Kidney capillary endothelial cell (primary cell): Measurements from ENCODE around the gene CIT.
"Not testable (repeated sequence)": the region's sequence is repeated elsewhere in the genome, so short reads cannot be mapped to it uniquely, and the experiment has no call there.

Experiments
- DNase-seq: peaks from one replicate; pipeline ENCODE4 v3.0.0-alpha.2; 2018; ENCODE audit warnings: low spot score

The CIT gene, protein sequence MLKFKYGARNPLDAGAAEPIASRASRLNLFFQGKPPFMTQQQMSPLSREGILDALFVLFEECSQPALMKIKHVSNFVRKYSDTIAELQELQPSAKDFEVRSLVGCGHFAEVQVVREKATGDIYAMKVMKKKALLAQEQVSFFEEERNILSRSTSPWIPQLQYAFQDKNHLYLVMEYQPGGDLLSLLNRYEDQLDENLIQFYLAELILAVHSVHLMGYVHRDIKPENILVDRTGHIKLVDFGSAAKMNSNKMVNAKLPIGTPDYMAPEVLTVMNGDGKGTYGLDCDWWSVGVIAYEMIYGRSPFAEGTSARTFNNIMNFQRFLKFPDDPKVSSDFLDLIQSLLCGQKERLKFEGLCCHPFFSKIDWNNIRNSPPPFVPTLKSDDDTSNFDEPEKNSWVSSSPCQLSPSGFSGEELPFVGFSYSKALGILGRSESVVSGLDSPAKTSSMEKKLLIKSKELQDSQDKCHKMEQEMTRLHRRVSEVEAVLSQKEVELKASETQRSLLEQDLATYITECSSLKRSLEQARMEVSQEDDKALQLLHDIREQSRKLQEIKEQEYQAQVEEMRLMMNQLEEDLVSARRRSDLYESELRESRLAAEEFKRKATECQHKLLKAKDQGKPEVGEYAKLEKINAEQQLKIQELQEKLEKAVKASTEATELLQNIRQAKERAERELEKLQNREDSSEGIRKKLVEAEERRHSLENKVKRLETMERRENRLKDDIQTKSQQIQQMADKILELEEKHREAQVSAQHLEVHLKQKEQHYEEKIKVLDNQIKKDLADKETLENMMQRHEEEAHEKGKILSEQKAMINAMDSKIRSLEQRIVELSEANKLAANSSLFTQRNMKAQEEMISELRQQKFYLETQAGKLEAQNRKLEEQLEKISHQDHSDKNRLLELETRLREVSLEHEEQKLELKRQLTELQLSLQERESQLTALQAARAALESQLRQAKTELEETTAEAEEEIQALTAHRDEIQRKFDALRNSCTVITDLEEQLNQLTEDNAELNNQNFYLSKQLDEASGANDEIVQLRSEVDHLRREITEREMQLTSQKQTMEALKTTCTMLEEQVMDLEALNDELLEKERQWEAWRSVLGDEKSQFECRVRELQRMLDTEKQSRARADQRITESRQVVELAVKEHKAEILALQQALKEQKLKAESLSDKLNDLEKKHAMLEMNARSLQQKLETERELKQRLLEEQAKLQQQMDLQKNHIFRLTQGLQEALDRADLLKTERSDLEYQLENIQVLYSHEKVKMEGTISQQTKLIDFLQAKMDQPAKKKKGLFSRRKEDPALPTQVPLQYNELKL (N-terminal part only)

DNA sequence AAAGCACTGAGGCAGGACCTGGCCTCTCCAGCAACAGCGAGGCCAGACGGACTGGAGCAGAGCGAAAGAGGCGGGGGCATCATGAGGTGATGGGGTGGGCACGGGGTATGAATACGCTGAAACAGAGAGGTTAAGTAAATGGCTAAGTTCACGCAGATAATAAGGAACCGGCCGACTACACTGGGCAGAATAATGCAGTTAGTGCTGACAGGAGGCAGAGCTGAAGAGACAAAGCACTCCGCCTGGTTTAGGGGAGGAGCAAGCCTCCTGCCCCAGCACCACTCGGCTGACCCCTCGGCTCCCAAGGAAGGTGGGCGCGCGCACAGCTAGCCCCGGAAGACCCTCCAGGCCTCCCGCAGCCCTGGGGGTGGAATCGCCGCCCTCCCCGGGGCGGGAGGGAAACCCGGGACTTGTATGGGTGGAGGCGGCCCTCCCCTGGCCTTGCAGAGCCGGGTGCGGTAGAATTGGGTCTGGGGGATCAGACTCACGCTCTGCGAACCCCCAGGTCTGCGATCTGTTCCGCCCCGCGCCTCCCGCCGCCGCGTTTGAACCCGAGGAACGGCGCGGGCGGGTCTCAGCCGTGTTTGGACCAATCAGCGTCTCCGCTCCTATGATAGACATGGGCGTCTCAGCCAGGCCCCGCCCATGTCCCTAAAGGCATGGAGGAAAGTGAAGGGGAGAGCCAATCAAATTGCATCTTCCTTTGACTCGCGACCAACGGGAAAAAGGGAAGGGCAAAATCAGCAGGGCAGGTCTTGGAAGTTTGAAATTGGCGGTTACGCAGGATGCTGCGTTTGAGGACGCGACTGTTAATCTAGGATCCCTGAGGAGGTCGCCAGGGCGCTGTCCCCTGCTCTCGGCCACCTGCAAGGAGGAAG is at the start of gene CIT:
TSS of gene CIT (minus strand) at position 560 of the 878 bp plus-strand sequence. CDS start 1,152 bp downstream, outside the sequence.
- DNase-seq, result peak; percentile 93

- DNase-seq, result no peak
Observed at GRCh38 chr12:119925269-119925668, 48.1 kb upstream of the CIT start.

- DNase-seq, result no peak
Observed at GRCh38 chr12:119920064-119920463, 42.9 kb upstream of the CIT start.

- DNase-seq, result no peak
Observed at GRCh38 chr12:119915894-119916510, 38.9 kb upstream of the CIT start.

DNA sequence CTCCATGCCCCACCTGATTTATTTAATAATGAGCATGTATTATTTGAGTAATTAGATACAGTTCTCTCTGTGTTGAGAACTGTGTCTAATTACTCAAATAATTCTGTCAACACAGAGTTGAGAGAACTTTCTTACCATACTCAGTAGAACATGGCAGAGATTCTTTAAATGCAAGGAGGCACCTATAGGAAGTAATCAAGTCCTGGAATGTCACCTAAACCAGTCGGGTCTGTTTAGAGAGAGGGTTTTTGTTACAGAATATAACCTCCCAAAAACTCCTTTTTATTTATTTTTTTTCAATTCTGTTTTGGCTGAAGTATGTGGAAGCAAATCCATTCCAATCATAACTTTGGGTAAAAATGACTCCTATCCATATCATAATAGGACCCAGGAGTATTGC is 37.5 kb upstream of the CIT start:
- no peak for DNase-seq

- no peak for DNase-seq
Observed at GRCh38 chr12:119913536-119914330, 36.6 kb upstream of the CIT start.

DNA sequence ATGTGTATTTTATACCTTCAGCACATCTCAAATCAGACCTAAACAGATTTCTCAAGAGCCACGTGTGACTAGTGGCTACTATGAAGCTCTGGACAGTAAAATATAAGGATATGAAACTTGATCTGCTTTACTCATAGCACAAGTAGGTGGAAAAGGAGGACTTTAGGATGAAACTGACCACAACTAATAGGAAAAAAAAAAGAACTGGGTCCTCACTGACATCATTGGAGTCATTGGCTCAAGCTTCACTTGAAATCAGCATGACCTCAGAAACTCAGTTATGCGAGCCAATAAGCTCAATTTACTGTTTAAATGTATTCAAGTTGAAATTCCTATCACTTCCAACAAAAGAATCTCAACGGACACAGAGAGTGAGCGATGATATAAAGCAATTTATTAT is 34.1 kb upstream of the CIT start:
- DNase-seq, result no peak

DNA sequence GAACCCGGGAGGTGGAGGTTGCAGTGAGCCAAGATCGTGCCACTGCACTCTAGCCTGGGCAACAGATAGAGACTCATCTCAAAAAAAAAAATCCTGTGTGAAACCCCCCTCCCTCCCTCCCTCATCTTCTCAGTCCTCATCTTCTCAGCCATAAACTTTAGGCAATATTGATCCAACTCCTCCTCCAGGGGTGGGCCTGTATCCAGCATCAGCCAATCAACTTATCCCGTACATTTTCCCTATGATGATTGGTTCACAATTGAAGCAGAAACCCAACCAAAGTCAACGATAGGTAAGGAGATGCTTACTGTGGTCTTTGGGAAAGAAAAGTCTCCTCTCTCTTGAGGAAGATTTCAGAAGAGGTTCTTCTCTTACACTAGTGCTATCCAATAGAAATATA is 33.5 kb upstream of the CIT start:
- no peak for DNase-seq

DNA sequence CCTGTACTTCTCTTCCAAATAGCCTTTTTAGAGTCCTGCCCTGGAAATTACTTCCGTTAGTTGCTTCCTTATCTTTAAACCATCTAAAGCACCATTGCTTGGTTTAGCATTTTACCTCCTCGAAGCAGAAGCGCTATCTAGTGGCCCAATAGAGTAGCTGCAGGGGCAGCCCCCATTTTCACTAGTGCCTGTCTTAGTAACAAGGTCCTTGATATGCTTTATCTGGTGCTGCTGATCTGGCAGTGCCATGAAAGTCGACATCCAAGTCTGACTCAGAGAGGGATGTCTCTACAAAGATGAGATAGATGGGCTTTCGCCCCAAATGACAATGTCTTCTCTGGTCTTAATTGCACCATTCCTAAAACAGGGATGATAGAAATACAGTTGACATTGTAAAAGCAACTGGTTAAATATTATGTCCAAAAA is 25.0 kb upstream of the CIT start:
- DNase-seq, result peak; percentile 69

DNA sequence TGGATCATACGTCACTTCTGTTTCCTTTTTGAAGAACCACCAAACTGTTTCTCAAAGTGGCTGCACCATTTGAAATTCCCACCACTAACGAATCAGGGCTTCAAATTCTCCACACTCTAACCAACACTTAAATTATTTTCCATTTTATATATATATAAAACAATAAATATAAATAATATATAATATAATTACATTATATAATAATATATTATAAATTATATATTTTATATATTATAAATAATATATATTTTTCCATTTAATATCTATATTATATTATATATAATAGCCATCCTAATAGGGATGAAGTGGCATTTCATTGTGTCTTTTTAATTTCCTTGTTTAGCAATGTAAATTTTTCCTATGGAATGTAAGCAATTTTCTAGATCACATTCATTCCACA is 24.6 kb upstream of the CIT start:
- DNase-seq, result no peak

GRCh38 chr12:119894916-119895315 is 17.8 kb upstream of the CIT start:
- DNase-seq, result no peak

- DNase-seq, result not testable (repeated sequence)
Observed at GRCh38 chr12:119892611-119893010, 15.5 kb upstream of the CIT start.

DNA sequence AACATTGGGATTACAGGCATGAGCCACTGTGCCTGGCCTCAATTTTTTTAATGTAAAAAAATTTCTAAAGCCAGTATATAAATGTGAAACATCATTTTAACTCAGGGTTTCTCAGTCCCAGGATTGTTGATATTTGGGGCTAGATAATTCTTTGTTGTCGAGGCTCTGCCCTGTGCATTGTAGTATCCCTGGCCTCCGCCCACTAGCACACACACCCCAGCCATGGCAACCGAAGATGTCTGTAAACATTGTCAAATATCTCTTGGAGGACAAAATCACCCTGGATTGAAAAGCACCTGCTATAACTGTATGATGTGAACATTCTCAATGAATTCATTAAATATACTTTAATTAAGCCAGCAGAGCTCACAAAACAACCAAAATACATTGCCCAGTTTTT is 8.4 kb upstream of the CIT start:
- DNase-seq, result no peak

- not testable (repeated sequence) for DNase-seq
Observed at GRCh38 chr12:119883791-119884190, 6.7 kb upstream of the CIT start.

DNA sequence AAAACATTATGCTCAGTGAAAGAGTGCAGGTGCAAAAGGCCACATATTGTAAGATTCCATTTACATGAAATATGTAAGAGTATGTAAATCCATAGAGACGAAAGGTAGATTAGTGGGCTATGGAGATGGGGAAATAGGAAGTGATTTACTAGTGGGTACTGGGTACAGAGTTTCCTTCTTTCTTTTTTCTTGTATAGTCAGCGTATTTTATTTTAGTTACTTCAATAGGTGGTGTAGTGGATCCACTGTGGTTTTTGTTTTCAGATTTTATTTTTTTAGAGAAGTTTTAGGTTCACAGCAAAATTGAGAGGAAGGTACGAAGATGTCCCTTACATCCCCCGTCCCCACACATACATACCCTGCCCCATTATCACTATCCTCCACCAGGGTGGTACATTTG is 6.1 kb upstream of the CIT start:
- no peak for DNase-seq

- DNase-seq, result no peak
Observed at GRCh38 chr12:119877639-119877948, 474 bp upstream of the CIT start.

DNA sequence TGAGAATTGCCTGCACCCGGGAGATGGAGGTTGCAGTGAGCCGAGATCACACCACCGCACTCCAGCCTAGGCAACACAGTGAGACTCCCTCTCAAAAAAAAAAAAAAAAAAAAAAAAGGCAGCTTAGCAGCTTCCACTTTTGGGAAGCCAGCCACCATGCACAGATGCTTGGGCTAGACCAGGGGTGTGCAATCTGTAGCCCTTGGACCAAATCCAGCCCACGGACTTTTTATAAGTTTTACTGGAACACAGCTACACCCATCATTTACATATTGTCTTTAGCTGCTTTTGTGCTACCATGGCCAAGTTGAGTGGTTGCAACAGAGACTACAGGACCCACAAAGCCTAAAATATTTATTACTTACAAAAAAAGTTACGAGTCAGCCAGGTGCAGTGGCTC is 6.7 kb downstream of the CIT start:
- DNase-seq, result no peak

GRCh38 chr12:119869720-119870119 is 7.4 kb downstream of the CIT start:
- DNase-seq, result peak; percentile 70

- peak; percentile 3 for DNase-seq
Observed at GRCh38 chr12:119868992-119869391, 8.1 kb downstream of the CIT start.

DNA sequence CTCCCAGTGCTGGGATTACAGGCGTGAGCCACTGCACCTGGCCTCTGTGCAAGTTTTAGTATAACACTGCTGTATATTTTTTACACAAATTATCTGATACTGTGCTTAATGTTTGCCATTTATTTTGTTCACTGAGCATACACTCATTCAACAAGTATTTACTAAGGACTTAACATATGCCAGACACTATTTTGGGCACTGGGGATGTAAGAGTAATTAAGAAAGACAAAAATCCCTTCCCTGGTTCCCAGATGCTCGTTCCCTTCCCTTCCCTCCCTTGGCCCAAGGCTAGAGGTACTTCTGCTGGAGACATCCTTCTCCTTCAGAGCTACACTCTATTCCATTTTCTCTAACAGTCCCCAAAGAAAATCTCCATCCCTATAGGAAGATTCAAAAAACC is 12.5 kb downstream of the CIT start:
- no peak for DNase-seq
